Measurements from ENCODE around the gene DSC3.

DSC3 gene

DNA sequence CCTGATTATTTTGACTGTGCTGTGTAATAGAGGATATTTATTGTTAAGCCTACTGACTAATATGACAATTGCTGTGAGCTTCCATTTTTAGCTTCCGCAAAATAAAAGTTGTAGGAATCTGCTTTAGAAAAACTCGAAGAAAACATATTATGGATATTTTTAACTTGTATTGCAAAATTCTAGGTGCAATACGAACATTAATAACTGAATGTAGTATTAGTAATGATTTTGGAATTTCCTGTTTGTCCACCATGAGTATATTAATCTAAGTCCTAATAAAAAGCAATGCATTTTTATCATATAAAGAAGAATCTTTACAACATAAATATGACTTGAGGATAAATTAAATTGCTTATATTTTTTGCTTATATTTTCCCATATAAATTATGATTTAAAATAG lies 2.4 kb upstream of the DSC3 start:
- Histone ChIP-seq H3K36me3 (replicated peaks; ENCODE audit: insufficient read depth, low read length) (no peaks in the 10 kb centered on the region), H3K79me2 (ENCODE audit: low read length) (no peaks in the 10 kb centered on the region), H3K9me2 (replicated peaks; ENCODE audit: insufficient read depth, low read length) (no peaks in the 10 kb centered on the region), H3K27me3 (replicated peaks; ENCODE audit: insufficient read depth, low read length) (no peaks in the 10 kb centered on the region), H4K20me1 (ENCODE audit: insufficient read depth, low read length) (no peaks in the 10 kb centered on the region), H3K4me1 (ENCODE audit: low read length) (no peaks in the 10 kb centered on the region), H3F3A (ENCODE audit: insufficient read depth, low read length) (no peaks in the 10 kb centered on the region), H3K4me2 (ENCODE audit: low read depth, low read length) (no peak overlapping the region), H3K27ac (ENCODE audit: low read length) (no peak overlapping the region), H3K9ac (ENCODE audit: low read length) (no peak overlapping the region), H3K4me3 (ENCODE audit: low read length) (no peak overlapping the region), H2AFZ (ENCODE audit: low read length) (no peak overlapping the region), H3K9me3 (replicated peaks; ENCODE audit: insufficient read depth, low read length) (no peaks in the 10 kb centered on the region)
- DNase-seq = no peak
- TF ChIP-seq, protein P1, sequence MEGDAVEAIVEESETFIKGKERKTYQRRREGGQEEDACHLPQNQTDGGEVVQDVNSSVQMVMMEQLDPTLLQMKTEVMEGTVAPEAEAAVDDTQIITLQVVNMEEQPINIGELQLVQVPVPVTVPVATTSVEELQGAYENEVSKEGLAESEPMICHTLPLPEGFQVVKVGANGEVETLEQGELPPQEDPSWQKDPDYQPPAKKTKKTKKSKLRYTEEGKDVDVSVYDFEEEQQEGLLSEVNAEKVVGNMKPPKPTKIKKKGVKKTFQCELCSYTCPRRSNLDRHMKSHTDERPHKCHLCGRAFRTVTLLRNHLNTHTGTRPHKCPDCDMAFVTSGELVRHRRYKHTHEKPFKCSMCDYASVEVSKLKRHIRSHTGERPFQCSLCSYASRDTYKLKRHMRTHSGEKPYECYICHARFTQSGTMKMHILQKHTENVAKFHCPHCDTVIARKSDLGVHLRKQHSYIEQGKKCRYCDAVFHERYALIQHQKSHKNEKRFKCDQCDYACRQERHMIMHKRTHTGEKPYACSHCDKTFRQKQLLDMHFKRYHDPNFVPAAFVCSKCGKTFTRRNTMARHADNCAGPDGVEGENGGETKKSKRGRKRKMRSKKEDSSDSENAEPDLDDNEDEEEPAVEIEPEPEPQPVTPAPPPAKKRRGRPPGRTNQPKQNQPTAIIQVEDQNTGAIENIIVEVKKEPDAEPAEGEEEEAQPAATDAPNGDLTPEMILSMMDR (IDR thresholded peaks at IDR 0.05; ENCODE audit: low read length) = no peak
- TF ChIP-seq EZH2phosphoT487 (IDR thresholded peaks at IDR 0.05; ENCODE audit: low read length) (no peak), EZH2 (optimal IDR thresholded peaks at IDR 0.05; ENCODE audit: low read depth, low read length) (no peak)

DNA sequence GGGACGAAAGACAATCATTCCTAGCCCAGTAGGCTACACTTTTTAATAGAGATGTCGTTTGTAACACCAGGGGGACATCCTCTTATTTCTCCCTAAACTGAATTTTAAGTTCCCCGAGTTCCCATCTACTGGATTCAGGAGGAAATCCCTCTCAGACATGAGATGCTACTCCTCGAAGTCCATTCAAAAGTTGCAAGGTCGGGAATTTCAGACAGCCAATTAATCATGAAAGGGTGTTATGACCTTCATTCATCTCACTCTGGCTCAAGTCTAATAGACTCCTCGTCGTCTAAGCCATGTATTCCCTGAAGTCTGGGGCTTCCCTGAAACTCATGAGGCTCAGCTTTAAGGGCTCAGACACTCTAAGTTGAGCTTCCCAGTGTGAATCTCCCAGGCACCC lies 1.2 kb upstream of the DSC3 start:
- Histone ChIP-seq H3K9me2 (replicated peaks; ENCODE audit: insufficient read depth, low read length) (no peaks in the 10 kb centered on the region), H3K27ac (ENCODE audit: low read length) (no peak overlapping the region), H3K36me3 (replicated peaks; ENCODE audit: insufficient read depth, low read length) (no peaks in the 10 kb centered on the region), H2AFZ (ENCODE audit: low read length) (no peak overlapping the region), H4K20me1 (ENCODE audit: insufficient read depth, low read length) (no peaks in the 10 kb centered on the region), H3K27me3 (replicated peaks; ENCODE audit: insufficient read depth, low read length) (no peaks in the 10 kb centered on the region), H3K9me3 (replicated peaks; ENCODE audit: insufficient read depth, low read length) (no peaks in the 10 kb centered on the region), H3K4me1 (ENCODE audit: low read length) (no peaks in the 10 kb centered on the region), H3K4me3 (ENCODE audit: low read length) (no peak overlapping the region), H3F3A (ENCODE audit: insufficient read depth, low read length) (no peaks in the 10 kb centered on the region), H3K9ac (ENCODE audit: low read length) (no peak overlapping the region), H3K4me2 (ENCODE audit: low read depth, low read length) (no peak overlapping the region), H3K79me2 (ENCODE audit: low read length) (no peaks in the 10 kb centered on the region)
- TF ChIP-seq, protein P1 (IDR thresholded peaks at IDR 0.05; ENCODE audit: low read length) = no peak
- TF ChIP-seq EZH2 (optimal IDR thresholded peaks at IDR 0.05; ENCODE audit: low read depth, low read length) (no peak), EZH2phosphoT487 (IDR thresholded peaks at IDR 0.05; ENCODE audit: low read length) (no peak)
- no peak for DNase-seq

DNA sequence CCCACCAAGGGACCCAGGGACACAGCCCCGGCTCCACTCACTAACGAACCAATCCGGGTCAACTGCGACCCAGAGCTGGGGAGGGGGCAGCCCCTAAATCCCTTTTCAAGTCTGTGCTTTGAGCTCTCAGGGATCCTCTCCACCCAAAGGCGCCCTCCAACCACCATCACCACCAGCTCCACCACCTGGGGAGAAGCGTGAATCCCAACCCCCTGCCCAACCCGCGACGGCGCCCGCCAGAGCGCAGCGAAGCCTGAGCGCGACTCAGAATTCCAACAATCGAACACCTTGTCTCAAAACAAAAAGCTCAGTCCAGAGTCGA lies 497 bp downstream of the DSC3 start:
- no peak overlapping the region for H3K27ac ChIP-seq (ENCODE audit: low read length)

More for the DNA sequence above, 497 bp downstream of the DSC3 start:
- Histone ChIP-seq H3K4me3 (ENCODE audit: low read length) (no peak overlapping the region), H3K79me2 (ENCODE audit: low read length) (no peaks in the 10 kb centered on the region), H2AFZ (ENCODE audit: low read length) (no peak overlapping the region), H3K9me2 (replicated peaks; ENCODE audit: insufficient read depth, low read length) (no peaks in the 10 kb centered on the region), H3K4me2 (ENCODE audit: low read depth, low read length) (no peak overlapping the region), H4K20me1 (ENCODE audit: insufficient read depth, low read length) (no peaks in the 10 kb centered on the region), H3K36me3 (replicated peaks; ENCODE audit: insufficient read depth, low read length) (no peaks in the 10 kb centered on the region), H3K4me1 (ENCODE audit: low read length) (no peaks in the 10 kb centered on the region), H3F3A (ENCODE audit: insufficient read depth, low read length) (no peaks in the 10 kb centered on the region), H3K27me3 (replicated peaks; ENCODE audit: insufficient read depth, low read length) (no peaks in the 10 kb centered on the region), H3K9ac (ENCODE audit: low read length) (no peak overlapping the region), H3K9me3 (replicated peaks; ENCODE audit: insufficient read depth, low read length) (no peaks in the 10 kb centered on the region)
- TF ChIP-seq EZH2 (optimal IDR thresholded peaks at IDR 0.05; ENCODE audit: low read depth, low read length) (no peak), EZH2phosphoT487 (IDR thresholded peaks at IDR 0.05; ENCODE audit: low read length) (no peak)
- TF ChIP-seq, protein P1 (IDR thresholded peaks at IDR 0.05; ENCODE audit: low read length) = no peak
- no peak for DNase-seq
